T-helper 2 cell treated with Interferon-gamma antibody and Interleukin-4, amounts not matched to agents 5 μg/mL and 100 μg/mL, for 36 hours (primary cell): ENCODE data around the gene SLC22A31.

Source experiments
- DNase-seq: peaks from one replicate; pipeline ENCODE4 v3.0.0; 2021; ENCODE audit warnings: low spot score
- H3K27ac Mint-ChIP-seq: one replicate; pipeline ENCODE4 v1.8.0; 2021; ENCODE audit warnings: mild to moderate bottlenecking, mixed read lengths
- H3K27me3 Mint-ChIP-seq: one replicate; pipeline ENCODE4 v1.8.0; 2021; ENCODE audit warnings: low read depth, mixed read lengths
- H3K36me3 Mint-ChIP-seq: one replicate; pipeline ENCODE4 v1.8.0; 2021; ENCODE audit warnings: low read depth, mixed read lengths
- H3K4me1 Mint-ChIP-seq: one replicate; pipeline ENCODE4 v1.8.0; 2021; ENCODE audit warnings: low read depth, mixed read lengths
- H3K4me3 Mint-ChIP-seq: one replicate; pipeline ENCODE4 v1.8.0; 2022; ENCODE audit warnings: mild to moderate bottlenecking, moderate library complexity, mixed read lengths
- H3K9me3 Mint-ChIP-seq: one replicate; pipeline ENCODE4 v1.8.0; 2021; ENCODE audit warnings: mixed read lengths

SLC22A31 gene

GRCh38 chr16:89154390-89155183, 45.8 kb downstream of the SLC22A31 start:
- DNase-seq: no peak
- no peaks in the 10 kb centered on the region for H3K4me1 Mint-ChIP-seq
- no peak overlapping the region for H3K27ac Mint-ChIP-seq
- peaks cover 10% of the 10 kb centered on the region for H3K9me3 Mint-ChIP-seq
- peaks cover 20% of the 10 kb centered on the region for H3K36me3 Mint-ChIP-seq
- H3K4me3 Mint-ChIP-seq: no peak overlapping the region
- H3K27me3 Mint-ChIP-seq: no peaks in the 10 kb centered on the region

DNA sequence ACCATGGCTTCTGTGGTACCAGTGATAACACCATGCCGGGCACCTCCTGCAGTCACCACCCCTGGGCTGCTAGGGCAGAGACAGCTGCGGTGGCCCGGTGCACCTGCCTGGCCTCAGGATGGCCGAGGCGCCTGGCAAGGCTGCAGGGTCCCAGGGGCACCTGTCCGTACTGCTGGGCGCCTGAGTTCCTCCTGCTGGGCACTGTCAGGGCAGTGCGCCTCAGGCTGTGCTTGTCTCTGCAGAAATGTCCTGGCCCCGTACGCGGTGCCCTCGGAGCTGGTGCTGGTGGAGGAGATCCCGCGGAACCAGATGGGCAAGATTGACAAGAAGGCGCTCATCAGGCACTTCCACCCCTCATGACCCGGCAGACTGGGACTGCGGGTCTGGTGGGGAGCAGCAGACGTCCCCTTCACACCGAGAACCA, 46.5 kb downstream of the SLC22A31 start:
- H3K27me3 Mint-ChIP-seq: no peaks in the 10 kb centered on the region
- peaks cover 27% of the 10 kb centered on the region for H3K36me3 Mint-ChIP-seq
- H3K4me3 Mint-ChIP-seq: no peak overlapping the region
- no peaks in the 10 kb centered on the region for H3K4me1 Mint-ChIP-seq
- DNase-seq: no peak
- peaks cover 17% of the 10 kb centered on the region for H3K9me3 Mint-ChIP-seq
- no peak overlapping the region for H3K27ac Mint-ChIP-seq

DNA sequence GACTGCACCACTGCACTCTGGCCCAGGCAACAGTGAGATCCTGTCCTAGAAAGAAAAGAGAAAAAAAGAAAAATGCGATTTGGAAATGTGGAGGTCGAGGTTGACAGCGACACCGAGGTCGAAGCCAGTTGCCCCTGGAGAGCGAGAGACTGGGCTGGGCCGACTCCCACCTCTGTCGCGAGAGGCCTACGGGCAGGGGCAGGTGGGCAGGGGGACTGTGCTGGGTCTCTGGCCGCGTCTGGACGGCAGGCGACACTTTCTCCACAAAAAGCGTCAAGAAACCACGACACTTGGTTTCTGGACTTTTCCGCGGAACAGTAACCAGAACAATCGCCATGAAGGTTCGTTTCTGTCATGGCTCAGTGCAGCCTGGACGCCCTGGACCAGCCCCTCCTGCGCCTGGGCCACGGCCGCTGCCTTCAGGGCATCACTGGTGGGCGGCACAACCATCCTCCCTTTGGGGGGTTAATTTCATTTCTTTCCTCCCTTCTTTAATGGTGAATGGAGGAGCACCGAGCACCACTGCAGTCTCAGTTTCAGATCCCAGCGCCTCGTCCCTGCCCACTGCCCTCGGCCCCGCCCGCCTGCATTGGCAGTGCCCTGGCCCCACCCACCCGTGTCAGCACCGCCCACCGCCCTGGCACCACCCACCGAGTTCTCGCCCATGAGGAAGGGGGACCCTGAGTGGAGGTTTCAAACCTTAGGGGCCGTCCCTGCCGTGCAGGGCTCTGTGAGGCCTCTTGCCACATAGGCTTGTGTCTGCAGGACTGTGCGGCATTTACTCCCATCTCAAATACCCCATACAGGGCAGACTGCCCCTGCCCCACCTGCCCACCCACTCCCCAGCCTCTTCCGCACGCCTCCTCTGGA, 47.3 kb downstream of the SLC22A31 start:
- Mint-ChIP-seq H3K4me3 (no peak overlapping the region), H3K36me3 (peaks cover 35% of the 10 kb centered on the region), H3K27me3 (no peaks in the 10 kb centered on the region), H3K4me1 (no peaks in the 10 kb centered on the region), H3K9me3 (peaks cover 16% of the 10 kb centered on the region), H3K27ac (no peak overlapping the region)
- no peak for DNase-seq

DNA sequence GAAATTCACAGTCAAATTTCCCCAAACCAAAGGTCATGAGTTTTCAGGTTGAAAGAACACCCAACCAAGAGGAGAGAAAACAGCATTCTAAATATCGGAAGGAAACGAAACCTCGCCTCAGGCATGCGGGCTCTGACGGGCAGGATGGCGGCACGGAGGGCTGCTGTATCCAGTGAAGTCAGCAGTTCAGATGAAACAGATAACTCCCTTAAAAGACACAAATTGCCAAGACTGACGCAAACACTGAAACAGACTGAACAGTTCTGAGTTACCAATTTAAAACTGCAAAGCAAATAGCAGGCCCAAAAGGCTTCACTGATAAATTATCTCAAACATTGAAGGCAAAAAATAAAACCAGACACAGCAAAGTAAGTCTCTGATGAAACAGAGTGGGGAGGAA, 49.4 kb downstream of the SLC22A31 start:
- no peaks in the 10 kb centered on the region for H3K27me3 Mint-ChIP-seq
- H3K27ac Mint-ChIP-seq: peak overlapping the region; percentile 8
- no peaks in the 10 kb centered on the region for H3K4me1 Mint-ChIP-seq
- no peak overlapping the region for H3K4me3 Mint-ChIP-seq
- H3K36me3 Mint-ChIP-seq: peaks cover 50% of the 10 kb centered on the region
- no peak for DNase-seq
- peaks cover 10% of the 10 kb centered on the region for H3K9me3 Mint-ChIP-seq

DNA sequence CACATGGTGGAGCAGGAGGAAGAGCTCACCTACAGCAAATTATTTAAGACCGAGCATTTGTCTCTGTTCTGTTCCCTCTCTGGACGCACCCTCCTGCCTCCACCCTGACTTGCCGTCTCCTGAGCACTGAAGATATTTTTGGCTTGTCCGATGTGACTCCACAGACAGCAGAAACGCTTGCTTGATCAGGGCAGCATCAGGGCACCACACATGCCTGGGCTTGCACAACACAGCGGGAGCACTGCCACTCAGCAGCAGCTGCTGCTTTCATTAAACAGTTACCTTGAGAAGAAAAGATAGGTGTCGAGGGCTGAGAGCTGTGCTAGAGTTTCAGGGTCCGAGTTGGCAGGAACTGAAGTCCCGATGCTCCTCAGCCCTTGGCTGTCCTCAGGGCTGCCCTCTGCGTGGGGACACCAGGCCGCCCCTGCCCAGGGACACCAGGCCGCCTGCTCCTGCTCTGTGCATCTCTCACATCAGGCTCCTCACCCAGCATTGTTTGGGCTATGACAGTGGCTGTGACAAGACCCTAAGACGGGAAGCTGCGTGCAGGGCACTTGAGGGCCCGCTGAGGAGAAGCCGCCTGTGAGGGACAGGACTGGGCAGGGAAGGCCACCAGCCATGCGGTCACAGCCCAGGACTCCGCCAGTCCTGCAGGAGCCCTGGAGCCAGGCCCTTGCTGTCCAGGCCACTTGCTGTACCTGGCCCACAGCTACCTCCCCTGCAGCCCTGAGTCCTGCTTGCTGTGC, 50.1 kb downstream of the SLC22A31 start:
- H3K27ac Mint-ChIP-seq: no peak overlapping the region
- no peak overlapping the region for H3K4me3 Mint-ChIP-seq
- no peaks in the 10 kb centered on the region for H3K4me1 Mint-ChIP-seq
- H3K36me3 Mint-ChIP-seq: peaks cover 53% of the 10 kb centered on the region
- no peak for DNase-seq
- H3K27me3 Mint-ChIP-seq: no peaks in the 10 kb centered on the region
- H3K9me3 Mint-ChIP-seq: peaks cover 10% of the 10 kb centered on the region

DNA sequence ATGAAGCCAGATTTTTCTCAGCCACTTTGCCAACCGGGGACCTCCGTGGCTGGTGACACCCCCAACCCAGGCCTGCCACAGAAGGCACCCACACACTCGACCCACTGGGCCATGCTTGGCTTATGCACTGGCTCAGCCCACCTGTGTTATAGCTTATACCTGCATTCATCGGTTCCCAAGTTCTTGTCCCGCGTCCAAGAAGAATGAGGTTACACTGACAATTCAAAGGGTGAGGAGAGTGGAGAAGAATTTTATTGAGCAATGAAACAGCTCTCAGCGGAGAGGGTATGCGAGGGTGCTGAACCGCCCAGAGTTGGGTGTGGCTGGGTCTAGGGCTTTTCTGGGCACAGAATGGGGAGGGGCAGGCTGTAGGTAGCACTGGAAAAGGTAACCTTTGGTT, 51.0 kb downstream of the SLC22A31 start:
- no peak for DNase-seq
- Mint-ChIP-seq H3K4me1 (no peaks in the 10 kb centered on the region), H3K9me3 (peaks cover 10% of the 10 kb centered on the region), H3K36me3 (peaks cover 53% of the 10 kb centered on the region), H3K4me3 (no peak overlapping the region), H3K27ac (no peak overlapping the region), H3K27me3 (no peaks in the 10 kb centered on the region)

DNA sequence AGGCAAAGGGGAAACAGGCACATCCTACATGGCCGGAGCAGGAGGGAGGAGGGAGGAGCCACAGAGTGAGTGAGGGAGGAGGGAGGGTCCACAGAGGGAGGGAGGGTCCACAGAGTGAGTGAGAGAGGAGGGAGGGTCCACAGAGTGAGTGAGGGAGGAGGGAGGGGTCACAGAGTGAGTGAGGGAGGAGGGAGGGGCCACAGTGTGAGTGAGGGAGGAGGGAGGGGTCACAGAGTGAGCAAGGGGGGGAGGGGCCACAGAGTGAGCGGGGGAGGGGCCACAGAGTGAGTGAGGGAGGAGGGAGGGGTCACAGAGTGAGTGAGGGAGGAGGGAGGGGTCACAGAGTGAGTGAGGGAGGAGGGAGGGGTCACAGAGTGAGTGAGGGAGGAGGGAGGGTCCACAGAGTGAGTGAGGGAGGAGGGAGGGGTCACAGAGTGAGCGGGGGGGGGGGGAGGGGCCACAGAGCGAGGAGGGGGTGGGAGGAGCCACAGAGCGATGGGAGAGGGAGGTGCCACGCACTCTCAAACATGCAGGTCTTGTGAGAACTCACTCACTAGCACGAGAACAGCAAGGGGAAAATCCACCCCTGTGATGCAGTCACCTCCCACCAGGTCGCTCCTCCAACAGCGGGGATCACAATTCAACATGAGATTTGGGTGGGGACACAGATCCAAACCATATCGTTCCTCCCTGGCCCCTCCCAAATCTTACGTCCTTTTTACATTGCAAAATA, 53.1 kb downstream of the SLC22A31 start:
- Mint-ChIP-seq H3K9me3 (peaks cover 10% of the 10 kb centered on the region), H3K36me3 (peaks cover 57% of the 10 kb centered on the region), H3K27ac (no peak overlapping the region)

DNA sequence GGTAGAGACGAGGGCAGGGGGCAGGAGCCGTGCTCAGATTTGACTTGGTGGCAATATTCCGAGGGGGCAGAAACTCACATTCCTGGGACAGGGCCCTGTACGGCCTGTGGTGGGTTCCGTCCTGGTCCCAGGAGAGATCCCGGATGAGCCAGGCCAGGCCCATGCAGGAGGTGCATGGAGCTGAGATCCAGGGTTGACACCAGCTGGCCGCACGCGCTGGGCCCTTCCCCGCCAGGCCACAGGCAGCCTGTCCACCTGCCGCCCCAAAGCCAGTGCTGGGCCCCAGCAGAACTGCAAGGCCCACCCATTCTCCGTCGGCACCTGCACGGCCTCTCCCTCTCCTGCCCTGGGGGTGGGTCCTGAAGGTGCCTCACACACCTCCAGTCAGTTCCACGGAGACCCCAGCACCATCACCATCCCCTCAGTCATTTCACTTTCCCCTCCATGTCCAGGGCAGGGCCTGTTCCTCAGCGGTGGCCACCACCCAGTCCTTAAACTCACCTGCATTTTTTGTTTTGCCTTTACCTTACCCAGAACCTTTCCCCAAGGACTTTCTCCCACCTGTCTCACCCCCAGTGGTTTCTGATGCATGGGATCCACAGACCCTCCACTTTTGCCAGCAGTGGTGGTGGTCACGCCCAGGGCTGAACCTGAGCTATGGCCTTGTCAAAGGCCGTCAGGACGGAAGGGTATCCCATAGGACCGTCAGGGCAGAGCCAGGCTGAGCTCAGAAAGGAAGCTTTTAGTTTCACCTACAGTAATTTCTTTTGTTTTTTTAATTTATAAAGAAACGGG, 53.9 kb downstream of the SLC22A31 start:
- Mint-ChIP-seq H3K9me3 (peaks cover 10% of the 10 kb centered on the region), H3K27ac (peak overlapping the region; percentile 17), H3K4me3 (no peak overlapping the region), H3K27me3 (no peaks in the 10 kb centered on the region), H3K4me1 (no peaks in the 10 kb centered on the region), H3K36me3 (peaks cover 55% of the 10 kb centered on the region)
- DNase-seq: no peak

More for the DNA sequence above, 53.1 kb downstream of the SLC22A31 start:
- Mint-ChIP-seq H3K27me3 (no peaks in the 10 kb centered on the region), H3K4me3 (no peak overlapping the region), H3K4me1 (no peaks in the 10 kb centered on the region)
- DNase-seq: no peak
